OCI-M1 (cell line): ENCODE results near the gene ZNF273.
A peak's percentile ranks its signal among the peaks of the same experiment; 100 is the strongest.
"Not testable (repeated sequence)": the region's sequence is repeated elsewhere in the genome, so short reads cannot be mapped to it uniquely, and the experiment has no call there.

Experiments
- DNase-seq: peaks from one replicate; lab custom pipeline; 2025; lab: John Stamatoyannopoulos, UW

The ZNF273 gene

GRCh38 chr7:64944667-64945502, 41.8 kb downstream of the ZNF273 start:
- DNase-seq, result peak; percentile 98

- peak; percentile 80 for DNase-seq
Observed at GRCh38 chr7:64945503-64946175, 42.6 kb downstream of the ZNF273 start.

DNA sequence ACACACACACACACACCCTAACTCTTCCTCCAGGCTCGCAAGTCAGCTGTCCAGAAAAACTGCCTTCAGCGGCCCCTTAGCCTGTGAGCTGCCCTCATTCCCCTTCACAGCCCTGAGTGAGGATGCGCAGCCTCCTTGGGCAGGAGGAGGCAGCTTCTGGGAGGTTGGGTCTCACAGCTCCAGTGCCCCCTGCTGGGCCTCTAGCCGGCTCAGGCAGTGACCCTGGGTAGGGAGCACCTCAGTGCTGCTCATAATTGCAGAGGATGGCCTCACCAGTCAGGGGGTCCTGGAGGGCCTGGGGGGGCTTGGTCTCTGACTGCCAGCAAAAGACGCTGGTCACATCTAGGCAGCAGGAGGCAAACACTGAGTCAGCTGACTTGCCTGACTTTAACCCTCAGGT, 43.7 kb downstream of the ZNF273 start:
- peak; percentile 46 for DNase-seq

DNA sequence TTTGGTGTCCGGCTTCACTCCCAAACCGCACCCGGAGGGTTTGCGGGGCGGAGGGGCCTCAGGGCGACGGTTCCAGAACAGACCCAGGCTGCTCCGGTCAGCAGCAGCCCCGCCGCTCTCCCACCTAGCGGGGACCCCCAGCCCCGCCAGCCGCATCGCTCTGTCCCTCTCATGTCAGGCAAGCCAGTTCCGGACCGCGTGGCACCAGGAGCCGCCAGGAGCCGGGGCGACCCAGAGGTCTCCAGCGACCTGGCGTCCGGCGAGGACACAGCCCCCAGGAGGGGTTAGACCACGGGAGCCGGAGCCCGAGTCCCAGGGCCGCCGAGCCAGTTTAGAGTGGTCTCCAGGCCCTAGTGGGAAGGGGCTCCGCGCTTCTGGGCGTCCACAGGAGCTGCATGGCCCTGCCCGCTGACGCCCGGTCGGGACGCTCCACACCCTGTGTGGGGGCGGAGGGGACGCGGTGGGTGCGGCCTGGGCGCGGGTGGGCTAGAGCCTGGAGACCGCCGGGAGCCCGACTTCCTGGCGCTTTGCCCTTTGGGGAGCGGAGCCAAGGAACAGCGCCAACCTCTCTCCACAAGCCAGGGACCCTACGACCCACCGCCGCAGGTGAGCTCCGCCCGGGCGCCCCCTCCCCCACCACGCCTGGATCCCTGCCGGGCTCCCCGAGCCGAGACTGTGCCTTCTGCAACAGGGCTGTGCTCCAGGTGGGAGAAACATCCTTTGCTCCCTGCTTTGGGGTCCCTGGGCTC, 44.4 kb downstream of the ZNF273 start:
- no peak for DNase-seq

DNA sequence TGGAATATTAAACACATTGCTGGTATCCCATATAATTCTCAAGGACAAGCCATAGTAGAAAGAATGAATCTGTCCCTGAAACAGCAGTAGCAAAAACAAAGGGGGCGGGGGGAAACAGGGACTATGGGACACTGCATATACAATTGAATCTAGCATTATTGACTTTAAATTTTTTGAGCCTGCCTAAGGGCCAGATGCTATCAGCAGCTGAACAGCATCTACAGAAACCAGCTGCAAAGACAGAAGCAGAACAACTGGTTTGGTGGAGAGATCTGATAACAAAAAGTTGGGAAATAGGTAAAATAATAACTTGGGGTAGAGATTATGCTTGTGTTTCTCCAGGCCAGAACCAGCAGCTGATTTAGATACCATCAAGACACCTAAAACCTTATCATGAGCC, 45.7 kb downstream of the ZNF273 start:
- not testable (repeated sequence) for DNase-seq

- not testable (repeated sequence) for DNase-seq
Observed at GRCh38 chr7:64950673-64951072, 47.6 kb downstream of the ZNF273 start.

GRCh38 chr7:64951250-64951848, 48.3 kb downstream of the ZNF273 start:
- DNase-seq, result peak; percentile 88

- DNase-seq, result no peak
Observed at GRCh38 chr7:64959072-64959747, 56.1 kb downstream of the ZNF273 start.

DNA sequence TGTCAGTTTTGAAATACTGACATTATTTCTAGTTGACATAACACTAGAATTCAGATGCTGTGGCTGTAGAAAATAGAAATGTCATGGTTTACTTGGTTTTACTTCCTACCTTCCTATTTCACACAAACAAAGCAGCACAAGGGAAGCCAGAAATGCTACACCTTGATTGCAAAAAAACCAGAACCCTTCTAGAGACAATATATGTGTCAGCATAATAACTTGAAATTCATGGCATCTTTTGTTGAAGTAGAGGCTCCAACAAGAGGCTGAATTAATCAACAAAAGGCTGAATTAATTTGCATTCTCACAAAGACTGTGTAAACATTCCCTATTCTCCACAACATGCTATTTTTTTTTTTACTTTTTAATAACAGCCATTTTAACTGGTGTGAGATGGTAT, 62.5 kb downstream of the ZNF273 start:
- DNase-seq, result no peak

DNA sequence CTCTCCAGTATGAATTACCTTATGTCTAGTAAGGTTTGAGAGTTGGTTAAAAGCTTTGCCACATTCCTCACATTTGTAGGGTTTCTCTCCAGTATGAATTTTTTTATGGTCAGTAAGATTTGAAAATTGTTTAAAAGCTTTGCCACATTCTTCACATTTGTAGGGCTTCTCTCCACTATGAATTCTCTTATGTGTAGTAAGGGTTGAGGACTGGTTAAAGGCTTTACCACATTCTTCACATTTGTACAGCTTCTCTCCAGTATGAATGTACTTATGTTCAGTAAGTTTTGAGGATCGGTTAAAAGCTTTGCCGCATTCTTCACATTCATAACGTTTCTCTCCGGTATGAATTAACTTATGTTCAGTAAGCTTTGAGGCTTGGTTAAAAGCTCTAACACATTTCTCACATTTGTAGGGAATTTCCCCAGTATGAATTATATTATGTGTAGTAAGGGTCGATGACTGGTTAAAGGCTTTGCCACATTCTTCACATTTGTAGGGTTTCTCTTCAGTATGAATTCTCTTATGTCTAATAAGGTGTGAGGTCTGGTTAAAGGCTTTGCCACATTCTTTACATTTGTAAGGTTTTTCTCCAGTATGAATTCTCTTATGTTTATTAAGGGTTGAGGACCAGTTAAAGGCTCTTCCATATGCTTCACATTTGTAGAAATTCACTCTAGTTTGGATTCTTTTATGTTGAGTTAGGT, 75.6 kb downstream of the ZNF273 start:
- DNase-seq, result peak; percentile 35
